Activated CD8-positive, alpha-beta T cell treated with anti-CD3 and anti-CD28 coated beads for 36 hours (primary cell): ENCODE data around the gene B4GALT2. TPM values are rescaled to one million over a fixed set of nuclear protein-coding genes. Genes with fewer than 3 reads are reported as not detected.

Experiments used
- ATAC-seq: fragments of 200-7000 bp; cut with Tn5 transposase; one replicate; pipeline ENCODE4 v1.10.0; 2021; ENCODE audit warnings: mild to moderate bottlenecking, moderate library complexity
- CTCF ChIA-PET: fragments of 350-600 bp; sonication (Branson Sonifier 250); formaldehyde crosslinking; loops from one replicate; lab custom pipeline; 2021; ENCODE audit warnings: antibody characterized with exemption; lab: Charles Lee
- POLR2A ChIA-PET: fragments of 350-600 bp; sonication (Branson Sonifier 250); formaldehyde crosslinking; loops from one replicate; lab custom pipeline; 2021; ENCODE audit warnings: antibody characterized with exemption; lab: Charles Lee
- DNase-seq: peaks from one replicate; pipeline ENCODE4 v3.0.0-alpha.2; 2020
- H3K27ac Mint-ChIP-seq: one replicate; pipeline ENCODE4 v1.8.0; 2021; ENCODE audit warnings: mild to moderate bottlenecking, mixed read lengths
- H3K27me3 Mint-ChIP-seq: one replicate; pipeline ENCODE4 v1.8.0; 2021; ENCODE audit warnings: mixed read lengths
- H3K36me3 Mint-ChIP-seq: one replicate; pipeline ENCODE4 v1.8.0; 2021; ENCODE audit warnings: low read depth, mixed read lengths
- H3K4me1 Mint-ChIP-seq: one replicate; pipeline ENCODE4 v1.8.0; 2021; ENCODE audit warnings: low read depth, mixed read lengths
- H3K4me3 Mint-ChIP-seq: one replicate; pipeline ENCODE4 v1.8.0; 2021; ENCODE audit warnings: mild to moderate bottlenecking, moderate library complexity, mixed read lengths
- H3K9me3 Mint-ChIP-seq: one replicate; pipeline ENCODE4 v1.8.0; 2021; ENCODE audit warnings: mixed read lengths
- CTCF ChIP-seq: fragments of 200-600 bp; IDR thresholded peaks from one replicate; pipeline ENCODE4 v1.8.0; 2022; ENCODE audit warnings: antibody characterized with exemption, mild to moderate bottlenecking
- intact Hi-C: fragments of 100-400 bp; cut with micrococcal nuclease; formaldehyde crosslinking; loops from one replicate; pipeline ENCODE4 v1.10.0; 2022
- total RNA-seq, 2 experiments: library from RNA; stranded (reverse); gene quantifications; one replicate each; pipeline ENCODE4 v1.2.3, GENCODE V29; 2021

Gene B4GALT2
- total RNA-seq, 2 experiments from 2014 or later: 35.4 to 35.5 TPM

GRCh38 chr1:43993206-43993914, 14.3 kb downstream of the B4GALT2 start:
- no peaks in the 10 kb centered on the region for H3K9me3 Mint-ChIP-seq
- CTCF ChIA-PET: interaction anchor here (1.3 to 4.7 kb wide), 5 partner anchors 12 to 224 kb away, joined by 3 to 29 read pairs (median 15); no protein-coding TSS in a partner anchor
- no peak for DNase-seq
- no peaks in the 10 kb centered on the region for H3K27me3 Mint-ChIP-seq
- TF ChIP-seq CTCF: no peak
- intact Hi-C loops: no loop called here
- ATAC-seq: no peak
- no peak overlapping the region for H3K4me3 Mint-ChIP-seq
- peaks cover 12% of the 10 kb centered on the region for H3K4me1 Mint-ChIP-seq
- no peaks in the 10 kb centered on the region for H3K36me3 Mint-ChIP-seq
- no peak overlapping the region for H3K27ac Mint-ChIP-seq
- POLR2A ChIA-PET: interaction anchor here (0.7 to 1.8 kb wide), 5 partner anchors 15 to 328 kb away, joined by 3 to 4 read pairs (median 3); no protein-coding TSS in a partner anchor

- Mint-ChIP-seq H3K4me3 (no peak overlapping the region), H3K27me3 (no peaks in the 10 kb centered on the region), H3K9me3 (no peaks in the 10 kb centered on the region), H3K36me3 (no peaks in the 10 kb centered on the region), H3K27ac (no peak overlapping the region), H3K4me1 (peaks cover 12% of the 10 kb centered on the region)
- ATAC-seq (no peak), DNase-seq (no peak)
- ChIA-PET CTCF (interaction anchor here (0.7 to 4.7 kb wide), 3 partner anchors 12 to 54 kb away, joined by 3 to 19 read pairs (median 3); no protein-coding TSS in a partner anchor), POLR2A (interaction anchor here (1.1 to 1.8 kb wide), 2 partner anchors 16 to 36 kb away, joined by 3 to 4 read pairs; no protein-coding TSS in a partner anchor)
- no peak for TF ChIP-seq CTCF
- intact Hi-C loops: no loop called here
These were observed 15.1 kb downstream of the B4GALT2 start for GRCh38 chr1:43994071-43994470.

GRCh38 chr1:43994794-43995790, 16.1 kb downstream of the B4GALT2 start:
- ChIA-PET POLR2A (no interaction called here), CTCF (interaction anchor here (0.9 to 4.7 kb wide), 5 partner anchors 10 to 46 kb away, joined by 3 to 19 read pairs (median 3); no protein-coding TSS in a partner anchor)
- Mint-ChIP-seq H3K4me1 (peaks cover 12% of the 10 kb centered on the region), H3K27ac (no peak overlapping the region), H3K36me3 (peaks cover 4% of the 10 kb centered on the region), H3K4me3 (no peak overlapping the region), H3K9me3 (no peaks in the 10 kb centered on the region), H3K27me3 (no peaks in the 10 kb centered on the region)
- DNase-seq (peak; percentile 45), ATAC-seq (peak; percentile 28)
- intact Hi-C loops: no loop called here
- TF ChIP-seq CTCF: no peak

GRCh38 chr1:43995984-43996732, 17.1 kb downstream of the B4GALT2 start:
- Mint-ChIP-seq H3K9me3 (no peaks in the 10 kb centered on the region), H3K36me3 (peaks cover 8% of the 10 kb centered on the region), H3K4me3 (no peak overlapping the region), H3K27me3 (no peaks in the 10 kb centered on the region), H3K4me1 (peaks cover 8% of the 10 kb centered on the region), H3K27ac (no peak overlapping the region)
- no peak for ATAC-seq
- intact Hi-C loops: no loop called here
- TF ChIP-seq CTCF: no peak
- ChIA-PET POLR2A (no interaction called here), CTCF (interaction anchor here (1.3 kb wide), 1 partner anchor 9 kb away, joined by 6 read pairs; no protein-coding TSS in a partner anchor)
- no peak for DNase-seq
